NT2/D1 (cell line): ENCODE data around the gene TSPOAP1.

Experiments
- DNase-seq: peaks from one replicate; pipeline ENCODE4 v3.0.0-alpha.2; 2011; ENCODE audit warnings: low read depth, low spot score
- H3K27me3 ChIP-seq: 2 replicates; pipeline ENCODE4 v1.6.0; 2011; ENCODE audit warnings: mild to moderate bottlenecking; ENCODE audit not compliant: insufficient read length, insufficient read depth
- H3K36me3 ChIP-seq: 2 replicates; pipeline ENCODE4 v1.6.1; 2011; ENCODE audit warnings: mild to moderate bottlenecking, low read length, mixed read lengths; ENCODE audit not compliant: insufficient read depth, insufficient read length
- H3K4me1 ChIP-seq: 2 replicates; pipeline ENCODE4 v1.5.1; 2011; ENCODE audit not compliant: insufficient read depth, insufficient read length
- H3K4me3 ChIP-seq: 2 replicates; pipeline ENCODE4 v1.5.1; 2011; ENCODE audit warnings: low read depth; ENCODE audit not compliant: insufficient read length
- H3K9ac ChIP-seq: 2 replicates; pipeline ENCODE4 v1.6.0; 2011; ENCODE audit warnings: low read depth; ENCODE audit not compliant: insufficient read length
- H3K9me3 ChIP-seq: 2 replicates; pipeline ENCODE4 v1.5.1; 2011; ENCODE audit warnings: mild to moderate bottlenecking, low read length; ENCODE audit not compliant: insufficient read depth
- SUZ12 ChIP-seq: IDR thresholded peaks from 2 replicates; pipeline ENCODE4 v1.6.1; 2011; ENCODE audit not compliant: insufficient read length, insufficient read depth; ENCODE audit errors: extremely low read depth
- YY1 ChIP-seq: IDR thresholded peaks from 2 replicates; pipeline ENCODE4 v1.6.1; 2011; ENCODE audit not compliant: insufficient read length, insufficient read depth
- ZNF274 ChIP-seq: IDR thresholded peaks from 2 replicates; pipeline ENCODE4 v1.6.1; 2011; ENCODE audit warnings: mild to moderate bottlenecking, low read depth, low read length

TSPOAP1 gene

GRCh38 chr17:58351831-58352595 is 23.4 kb upstream of the TSPOAP1 start, which contains the start of gene SUPT4H1:
Gene SUPT4H1 (minus strand): TSS chr17:58352201. CDS start chr17:58352135, 66 bp downstream.
- H3K36me3 ChIP-seq, result peaks cover 66% of the 10 kb centered on the region
- no peaks in the 10 kb centered on the region for H3K4me1 ChIP-seq
- peak within 1 kb of the TSS; percentile 99 for H3K4me3 ChIP-seq
- H3K9ac ChIP-seq, result peak within 1 kb of the TSS; percentile 97
- TF ChIP-seq SUZ12 (no peak), YY1 (no peak), ZNF274 (no peak)
- DNase-seq, result peak; percentile 81
- no peaks in the 10 kb centered on the region for H3K27me3 ChIP-seq
- H3K9me3 ChIP-seq, result no peaks in the 10 kb centered on the region

DNA sequence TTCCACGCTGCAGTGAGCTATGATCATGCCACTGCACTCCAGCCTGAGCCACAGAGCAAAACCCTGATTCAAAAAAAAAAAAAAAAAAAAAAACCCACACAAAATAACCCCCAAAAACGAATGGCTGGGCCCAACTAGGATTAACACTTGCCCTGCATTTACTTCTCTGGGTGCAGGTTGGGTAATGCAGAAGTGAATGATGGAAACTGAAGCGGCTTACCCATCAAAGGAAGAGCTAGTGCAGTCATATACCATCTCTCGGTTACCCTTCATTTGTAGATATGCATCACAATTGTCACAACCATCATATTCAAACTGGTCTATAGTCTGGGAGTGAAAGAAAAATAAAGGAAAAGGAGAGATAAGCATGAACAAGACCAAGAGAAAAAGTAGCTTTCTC is 22.6 kb upstream of the TSPOAP1 start:
- Histone ChIP-seq H3K4me3 (peak overlapping the region; percentile 99), H3K27me3 (no peaks in the 10 kb centered on the region), H3K36me3 (peaks cover 67% of the 10 kb centered on the region), H3K9ac (peak overlapping the region; percentile 97), H3K4me1 (no peaks in the 10 kb centered on the region), H3K9me3 (no peaks in the 10 kb centered on the region)
- no peak for DNase-seq
- TF ChIP-seq SUZ12, result no peak
- TF ChIP-seq ZNF274, result no peak
- TF ChIP-seq YY1, result no peak

DNA sequence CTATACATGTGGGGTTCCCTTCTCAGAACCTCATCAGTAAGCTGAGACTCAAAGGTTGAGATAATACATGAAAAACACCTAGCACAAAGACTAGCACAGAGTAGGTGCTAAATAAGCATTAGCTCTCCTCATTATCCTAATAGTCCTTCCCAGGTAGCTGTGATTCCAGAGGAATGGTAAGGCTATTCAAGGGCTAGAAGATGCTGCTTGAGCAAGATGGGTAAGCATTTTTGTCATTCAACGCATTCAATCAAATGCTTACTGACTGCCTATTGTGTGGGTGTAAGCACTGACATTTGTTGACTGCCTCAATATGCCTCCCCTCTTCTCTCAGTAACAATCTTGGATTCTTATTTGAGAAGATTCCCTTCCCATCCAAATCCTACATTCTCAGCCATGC is 19.4 kb upstream of the TSPOAP1 start:
- H3K36me3 ChIP-seq, result peaks cover 74% of the 10 kb centered on the region
- no peaks in the 10 kb centered on the region for H3K9me3 ChIP-seq
- no peak for DNase-seq
- no peaks in the 10 kb centered on the region for H3K4me1 ChIP-seq
- no peak overlapping the region for H3K4me3 ChIP-seq
- H3K9ac ChIP-seq, result no peak overlapping the region
- TF ChIP-seq ZNF274, result no peak
- TF ChIP-seq YY1, result no peak
- TF ChIP-seq SUZ12, result no peak
- H3K27me3 ChIP-seq, result no peaks in the 10 kb centered on the region

- H3K4me3 ChIP-seq, result no peak overlapping the region
- DNase-seq, result no peak
- H3K36me3 ChIP-seq, result peaks cover 75% of the 10 kb centered on the region
- TF ChIP-seq ZNF274, result no peak
- no peak for TF ChIP-seq SUZ12
- TF ChIP-seq YY1, result no peak
- no peaks in the 10 kb centered on the region for H3K27me3 ChIP-seq
- no peak overlapping the region for H3K9ac ChIP-seq
- H3K4me1 ChIP-seq, result no peaks in the 10 kb centered on the region
- no peaks in the 10 kb centered on the region for H3K9me3 ChIP-seq
These were observed 16.9 kb upstream of the TSPOAP1 start for GRCh38 chr17:58345500-58345899.

- H3K36me3 ChIP-seq, result peaks cover 74% of the 10 kb centered on the region
- H3K4me3 ChIP-seq, result no peak overlapping the region
- no peak for TF ChIP-seq ZNF274
- DNase-seq, result no peak
- H3K27me3 ChIP-seq, result no peaks in the 10 kb centered on the region
- no peaks in the 10 kb centered on the region for H3K9me3 ChIP-seq
- no peak overlapping the region for H3K9ac ChIP-seq
- no peaks in the 10 kb centered on the region for H3K4me1 ChIP-seq
These were observed 16.2 kb upstream of the TSPOAP1 start for GRCh38 chr17:58344791-58345157.

DNA sequence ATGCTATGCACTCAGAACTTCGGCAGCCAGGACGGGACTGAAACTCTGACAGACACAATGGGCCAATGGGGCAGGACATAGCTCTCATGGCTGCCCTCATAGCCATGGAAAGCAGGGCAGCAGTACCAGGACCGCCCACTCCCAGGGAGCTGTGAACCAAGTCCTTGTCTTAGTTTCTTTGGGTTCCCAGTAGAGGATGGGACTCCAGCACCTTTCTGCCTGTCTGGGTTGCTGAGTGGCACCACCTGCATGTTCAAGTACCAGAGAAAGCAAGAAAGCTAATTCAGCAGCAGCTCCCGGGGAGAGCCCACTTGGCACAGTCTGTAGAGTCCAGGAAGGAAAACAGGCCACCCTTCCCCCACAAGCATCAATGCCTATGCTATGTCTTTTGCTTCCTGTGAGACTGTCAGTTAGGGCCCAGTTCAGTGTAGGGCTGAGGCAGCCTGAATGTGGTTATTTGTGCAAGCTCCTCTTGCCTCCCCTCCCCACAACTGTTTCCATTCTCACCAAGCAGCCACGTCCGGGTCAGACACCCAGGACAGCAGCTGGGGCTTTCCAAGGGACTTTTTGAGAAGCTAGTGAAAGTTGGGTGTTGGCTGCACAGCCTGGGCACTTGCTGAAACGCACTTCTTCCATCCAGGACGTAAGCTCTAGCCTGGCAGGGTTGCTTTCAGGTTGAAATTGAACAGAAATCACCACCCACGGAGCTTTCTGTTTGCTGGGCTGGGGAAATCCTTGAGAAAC is 15.6 kb upstream of the TSPOAP1 start:
- peaks cover 3% of the 10 kb centered on the region for H3K4me1 ChIP-seq
- no peaks in the 10 kb centered on the region for H3K9me3 ChIP-seq
- no peak for DNase-seq
- no peak overlapping the region for H3K4me3 ChIP-seq
- H3K36me3 ChIP-seq, result peaks cover 68% of the 10 kb centered on the region
- H3K27me3 ChIP-seq, result no peaks in the 10 kb centered on the region
- H3K9ac ChIP-seq, result no peak overlapping the region
- no peak for TF ChIP-seq SUZ12
- no peak for TF ChIP-seq YY1
- TF ChIP-seq ZNF274, result no peak

DNA sequence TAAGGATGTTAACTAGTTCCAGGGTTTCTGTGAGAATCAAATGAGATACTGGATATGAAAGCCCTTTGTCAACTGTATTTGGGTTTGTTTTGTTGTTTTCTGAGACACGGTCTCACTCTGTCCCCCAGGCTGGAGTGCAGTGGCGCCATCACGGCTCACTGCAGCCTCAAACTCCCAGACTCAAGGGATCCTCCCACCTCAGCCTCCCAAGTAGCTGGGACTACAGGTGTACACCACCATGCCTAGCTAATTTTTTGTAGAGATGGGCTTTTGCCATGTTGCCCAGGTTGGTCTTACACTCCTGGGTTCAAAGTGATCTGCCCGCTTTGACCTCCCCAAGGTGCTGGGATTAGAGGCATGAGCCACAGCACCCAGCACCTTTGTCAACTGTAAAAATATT is 14.5 kb upstream of the TSPOAP1 start:
- H3K4me3 ChIP-seq, result no peak overlapping the region
- H3K27me3 ChIP-seq, result no peaks in the 10 kb centered on the region
- peaks cover 3% of the 10 kb centered on the region for H3K4me1 ChIP-seq
- no peaks in the 10 kb centered on the region for H3K9me3 ChIP-seq
- DNase-seq, result no peak
- peaks cover 57% of the 10 kb centered on the region for H3K36me3 ChIP-seq
- no peak for TF ChIP-seq YY1
- no peak for TF ChIP-seq SUZ12
- H3K9ac ChIP-seq, result no peak overlapping the region
